Adrenal gland (tissue), 5 donors: ENCODE data around the gene PDCD1.

Source experiments
- CTCF ChIP-seq, 6 experiments: fragments of 450-650 bp in 4 of 6; fragments of 200-600 bp in 2 of 6; sonication (generic) in 1 of 6; IDR thresholded peaks; 1 replicate in 5 of 6; 2 replicates in 1 of 6; pipeline versions ENCODE4 v1.5.1 to v1.8.0; 2016 to 2021; ENCODE audit warnings: antibody characterized with exemption in 6 of 6, mild to moderate bottlenecking in 2 of 6, moderate library complexity in 1 of 6
- POLR2A ChIP-seq, 2 donors: fragments of 450-650 bp; IDR thresholded peaks; one replicate each; pipeline ENCODE4 v1.6.1; 2017; ENCODE audit warnings: antibody characterized with exemption in 2 of 2, mild to moderate bottlenecking in 2 of 2, moderate library complexity in 1 of 2
- donor health status: DM: no; HTN: no; CAD: no.

- TF ChIP-seq CTCF (IDR thresholded peaks at IDR 0.05) = no peak
- no peak for TF ChIP-seq POLR2A (IDR thresholded peaks at IDR 0.05)
Observed at GRCh38 chr2:241867776-241868420, 9.2 kb upstream of the PDCD1 start.
